Measurements from ENCODE around the gene G6PD.

Gene G6PD

GRCh38 chrX:154494715-154495114 lies 51.9 kb downstream of the G6PD start:
- TF ChIP-seq, protein P1, sequence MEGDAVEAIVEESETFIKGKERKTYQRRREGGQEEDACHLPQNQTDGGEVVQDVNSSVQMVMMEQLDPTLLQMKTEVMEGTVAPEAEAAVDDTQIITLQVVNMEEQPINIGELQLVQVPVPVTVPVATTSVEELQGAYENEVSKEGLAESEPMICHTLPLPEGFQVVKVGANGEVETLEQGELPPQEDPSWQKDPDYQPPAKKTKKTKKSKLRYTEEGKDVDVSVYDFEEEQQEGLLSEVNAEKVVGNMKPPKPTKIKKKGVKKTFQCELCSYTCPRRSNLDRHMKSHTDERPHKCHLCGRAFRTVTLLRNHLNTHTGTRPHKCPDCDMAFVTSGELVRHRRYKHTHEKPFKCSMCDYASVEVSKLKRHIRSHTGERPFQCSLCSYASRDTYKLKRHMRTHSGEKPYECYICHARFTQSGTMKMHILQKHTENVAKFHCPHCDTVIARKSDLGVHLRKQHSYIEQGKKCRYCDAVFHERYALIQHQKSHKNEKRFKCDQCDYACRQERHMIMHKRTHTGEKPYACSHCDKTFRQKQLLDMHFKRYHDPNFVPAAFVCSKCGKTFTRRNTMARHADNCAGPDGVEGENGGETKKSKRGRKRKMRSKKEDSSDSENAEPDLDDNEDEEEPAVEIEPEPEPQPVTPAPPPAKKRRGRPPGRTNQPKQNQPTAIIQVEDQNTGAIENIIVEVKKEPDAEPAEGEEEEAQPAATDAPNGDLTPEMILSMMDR (IDR thresholded peaks at IDR 0.05; ENCODE audit: low read depth, low read length, missing control alignments), result no peak
- no peak for DNase-seq (ENCODE audit: extremely low read depth, low read depth)
- H3K4me3 ChIP-seq (replicated peaks; ENCODE audit: low read depth, low read length), result no peak overlapping the region

- DNase-seq (ENCODE audit: extremely low read depth, low read depth), result peak; percentile 73
- peak within 1 kb of the TSS; percentile 50 for H3K4me3 ChIP-seq (replicated peaks; ENCODE audit: low read depth, low read length)
- TF ChIP-seq, protein P1 (IDR thresholded peaks at IDR 0.05; ENCODE audit: low read depth, low read length, missing control alignments), result no peak
Measured at GRCh38 chrX:154490414-154491083, 56.1 kb downstream of the G6PD start, which contains the start of gene SLC10A3. TSS of gene SLC10A3 (minus strand) at chrX:154490629. CDS start at chrX:154488940, 1,689 bp downstream.

DNA sequence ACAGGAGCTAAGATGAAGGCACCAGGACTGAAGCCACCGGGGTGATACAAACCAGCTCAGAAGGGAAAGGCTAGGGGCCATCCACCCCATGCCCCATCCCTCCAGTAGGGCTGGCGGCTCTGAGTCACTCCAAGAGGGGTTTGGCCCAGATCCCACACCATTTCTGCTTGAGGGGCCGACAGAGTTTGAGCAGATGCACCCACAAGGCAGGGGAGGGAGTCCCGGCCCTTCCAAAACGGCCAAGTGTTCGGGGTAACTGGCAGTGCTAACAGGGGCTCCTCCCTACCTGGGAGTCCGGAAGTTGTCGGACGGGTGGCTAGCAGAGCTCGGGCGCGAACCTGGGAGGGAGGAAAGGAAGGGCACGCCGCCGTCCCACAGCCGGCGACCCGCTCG lies 56.6 kb downstream of the G6PD start:
- H3K4me3 ChIP-seq (replicated peaks; ENCODE audit: low read depth, low read length), result peak overlapping the region; percentile 50
- no peak for DNase-seq (ENCODE audit: extremely low read depth, low read depth)
- TF ChIP-seq, protein P1 (IDR thresholded peaks at IDR 0.05; ENCODE audit: low read depth, low read length, missing control alignments), result no peak

GRCh38 chrX:154489182-154489581 lies 57.5 kb downstream of the G6PD start:
- peak overlapping the region; percentile 50 for H3K4me3 ChIP-seq (replicated peaks; ENCODE audit: low read depth, low read length)
- DNase-seq (ENCODE audit: extremely low read depth, low read depth), result no peak
- TF ChIP-seq, protein P1 (IDR thresholded peaks at IDR 0.05; ENCODE audit: low read depth, low read length, missing control alignments), result no peak

GRCh38 chrX:154488336-154489075 lies 58.1 kb downstream of the G6PD start:
- TF ChIP-seq, protein P1 (IDR thresholded peaks at IDR 0.05; ENCODE audit: low read depth, low read length, missing control alignments), result no peak
- DNase-seq (ENCODE audit: extremely low read depth, low read depth), result no peak
- H3K4me3 ChIP-seq (replicated peaks; ENCODE audit: low read depth, low read length), result no peak overlapping the region

GRCh38 chrX:154487518-154488290 lies 58.9 kb downstream of the G6PD start:
- no peak overlapping the region for H3K4me3 ChIP-seq (replicated peaks; ENCODE audit: low read depth, low read length)
- no peak for DNase-seq (ENCODE audit: extremely low read depth, low read depth)
- TF ChIP-seq, protein P1 (IDR thresholded peaks at IDR 0.05; ENCODE audit: low read depth, low read length, missing control alignments), result no peak

All from HFF-Myc (cell line).